ENCODE results near the gene PCSK1N. TPM values are rescaled to one million over a fixed set of nuclear protein-coding genes. Genes with fewer than 3 reads are reported as not detected.

Gene PCSK1N
- total RNA-seq, 4 donors from 2014 or later = 1.5 to 9.0 (median 2.4) TPM

- no peak for DNase-seq (ENCODE audit: low spot score in 2 of 2)
- Histone ChIP-seq H3K27me3 (no peaks in the 10 kb centered on the region), H3K36me3 (no peaks in the 10 kb centered on the region), H3K9me3 (no peaks in the 10 kb centered on the region), H3K4me3 (no peak overlapping the region), H3K4me1 (no peaks in the 10 kb centered on the region), H3K27ac (no peak overlapping the region)
- TF ChIP-seq EP300 (IDR thresholded peaks at IDR 0.05) (no peak), POLR2AphosphoS5 (IDR thresholded peaks at IDR 0.05) (no peak), CTCF (IDR thresholded peaks at IDR 0.05) (no peak), POLR2A (IDR thresholded peaks at IDR 0.05) (no peak)
- WGBS = 65% methylated on average over 6 of the region's 7 CpGs
These were observed 17.4 kb upstream of the PCSK1N start for GRCh38 chrX:48852857-48853256.

DNA sequence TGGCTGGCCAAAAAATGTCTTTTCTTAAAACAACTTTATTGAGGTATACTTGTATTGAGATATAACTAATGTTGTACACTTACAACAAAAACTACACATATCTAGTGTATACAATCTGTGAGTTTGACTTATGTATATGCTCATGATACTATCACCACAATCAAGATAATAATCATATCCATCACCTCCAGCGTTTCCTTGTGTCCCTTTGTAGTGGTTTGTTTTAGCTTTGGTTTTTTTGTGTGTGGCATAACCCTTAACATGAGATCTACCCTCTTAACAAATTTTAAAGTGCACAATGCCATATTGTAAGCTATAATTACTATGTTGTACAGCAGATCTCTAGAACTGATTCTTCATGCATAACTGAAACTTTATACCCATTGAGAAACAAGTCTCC, 13.4 kb upstream of the PCSK1N start:
- H3K4me3 ChIP-seq = no peak overlapping the region
- no peaks in the 10 kb centered on the region for H3K36me3 ChIP-seq
- H3K27ac ChIP-seq = no peak overlapping the region
- TF ChIP-seq EP300 (IDR thresholded peaks at IDR 0.05) (no peak), POLR2AphosphoS5 (IDR thresholded peaks at IDR 0.05) (no peak), CTCF (IDR thresholded peaks at IDR 0.05) (no peak), POLR2A (IDR thresholded peaks at IDR 0.05) (no peak)
- DNase-seq (ENCODE audit: low spot score in 2 of 2) = no peak
- 49% methylated on average over 1 of the region's 1 CpG for WGBS
- H3K4me1 ChIP-seq = no peaks in the 10 kb centered on the region
- no peaks in the 10 kb centered on the region for H3K9me3 ChIP-seq
- no peaks in the 10 kb centered on the region for H3K27me3 ChIP-seq

GRCh38 chrX:48839686-48840085, 4.3 kb upstream of the PCSK1N start:
- peaks cover 6% of the 10 kb centered on the region for H3K4me1 ChIP-seq
- no peak for TF ChIP-seq EP300 (IDR thresholded peaks at IDR 0.05)
- TF ChIP-seq POLR2AphosphoS5 (IDR thresholded peaks at IDR 0.05) = no peak
- TF ChIP-seq CTCF (IDR thresholded peaks at IDR 0.05) = no peak
- no peak for TF ChIP-seq POLR2A (IDR thresholded peaks at IDR 0.05)

DNA sequence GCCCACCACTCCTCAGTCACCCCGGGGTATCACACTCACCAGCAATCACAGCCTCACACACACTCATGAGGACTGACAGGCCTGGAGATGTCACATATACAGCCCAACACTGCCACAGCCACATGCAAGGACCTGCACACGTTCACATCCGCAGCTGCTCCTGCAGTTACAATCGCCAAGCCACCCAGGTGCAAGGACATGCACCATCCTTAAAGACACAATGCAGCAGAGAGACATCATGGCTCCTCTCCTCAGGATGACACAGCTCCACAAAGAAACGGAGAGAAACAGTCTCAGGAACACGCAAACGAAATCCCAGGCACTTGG, 1.1 kb downstream of the PCSK1N start:
- Histone ChIP-seq H3K4me1 (peaks cover 6% of the 10 kb centered on the region), H3K4me3 (no peak overlapping the region), H3K9me3 (no peaks in the 10 kb centered on the region), H3K27ac (no peak overlapping the region), H3K27me3 (peaks cover 23% of the 10 kb centered on the region), H3K36me3 (no peaks in the 10 kb centered on the region)
- no peak for DNase-seq (ENCODE audit: low spot score in 2 of 2)
- 47% methylated on average over 7 of the region's 7 CpGs for WGBS
- TF ChIP-seq POLR2AphosphoS5 (IDR thresholded peaks at IDR 0.05) (no peak), CTCF (IDR thresholded peaks at IDR 0.05) (no peak), POLR2A (IDR thresholded peaks at IDR 0.05) (no peak), EP300 (IDR thresholded peaks at IDR 0.05) (no peak)

More at GRCh38 chrX:48839686-48840085, 4.3 kb upstream of the PCSK1N start:
- peaks cover 5% of the 10 kb centered on the region for H3K27me3 ChIP-seq
- no peaks in the 10 kb centered on the region for H3K9me3 ChIP-seq
- DNase-seq (ENCODE audit: low spot score in 2 of 2) = peak in 1 of 2 donors; percentile 6
- WGBS = 85% methylated on average over 10 of the region's 10 CpGs
- no peak overlapping the region for H3K27ac ChIP-seq
- no peak overlapping the region for H3K4me3 ChIP-seq
- no peaks in the 10 kb centered on the region for H3K36me3 ChIP-seq

- Histone ChIP-seq H3K4me1 (peaks cover 6% of the 10 kb centered on the region), H3K4me3 (no peak overlapping the region), H3K27ac (no peak overlapping the region), H3K9me3 (no peaks in the 10 kb centered on the region), H3K36me3 (no peaks in the 10 kb centered on the region), H3K27me3 (peaks cover 23% of the 10 kb centered on the region)
- TF ChIP-seq CTCF (IDR thresholded peaks at IDR 0.05) = no peak
- no peak for TF ChIP-seq POLR2A (IDR thresholded peaks at IDR 0.05)
- TF ChIP-seq POLR2AphosphoS5 (IDR thresholded peaks at IDR 0.05) = no peak
- no peak for TF ChIP-seq EP300 (IDR thresholded peaks at IDR 0.05)
- whole genome bisulfite sequencing = 57% methylated on average over 9 of the region's 9 CpGs
- DNase-seq (ENCODE audit: low spot score in 2 of 2) = no peak
These were observed 1.8 kb downstream of the PCSK1N start for GRCh38 chrX:48833542-48834138.
